HL-60 (cell line): Measurements from ENCODE around the gene GIPC1.
"Not testable (repeated sequence)": the region's sequence is repeated elsewhere in the genome, so short reads cannot be mapped to it uniquely, and the experiment has no call there.

Experiments
- DNase-seq, 2 experiments: peaks; one replicate each; pipeline ENCODE4 v3.0.0-alpha.2; 2010 to 2020; ENCODE audit warnings: low read depth in 1 of 2, low spot score in 1 of 2
- H3K27ac ChIP-seq: fragments of 250-450 bp; sonication (Bioruptor Pico); replicated peaks from 2 replicates; pipeline ENCODE4 v1.5.1; 2020; ENCODE audit warnings: mild to moderate bottlenecking, moderate library complexity
- H3K27me3 ChIP-seq: fragments of 250-450 bp; sonication (Bioruptor Pico); 2 replicates; pipeline ENCODE4 v1.5.1; 2021; ENCODE audit warnings: mild to moderate bottlenecking, moderate library complexity; ENCODE audit not compliant: insufficient read depth, poor library complexity, severe bottlenecking
- H3K4me3 ChIP-seq: replicated peaks from 2 replicates; pipeline ENCODE4 v1.5.1; 2011; ENCODE audit warnings: mild to moderate bottlenecking, control low read depth, low read length; ENCODE audit not compliant: insufficient read depth
- CTCF ChIP-seq: IDR thresholded peaks from one replicate; pipeline ENCODE4 v1.5.1; 2011; ENCODE audit warnings: low read length, control low read depth, inconsistent platforms; ENCODE audit not compliant: insufficient read depth
- GABPA ChIP-seq: IDR thresholded peaks from 2 replicates; pipeline ENCODE4 v1.6.1; 2012; ENCODE audit warnings: low read depth
- POLR2AphosphoS5 ChIP-seq: IDR thresholded peaks from 2 replicates; pipeline ENCODE4 v1.6.1; 2012; ENCODE audit warnings: low read depth
- REST ChIP-seq: IDR thresholded peaks from 2 replicates; pipeline ENCODE4 v1.6.1; 2012; ENCODE audit warnings: low read depth; ENCODE audit not compliant: insufficient replicate concordance
- SPI1 ChIP-seq: IDR thresholded peaks from 2 replicates; pipeline ENCODE4 v1.6.1; 2012; ENCODE audit warnings: low read depth, mild to moderate bottlenecking, borderline replicate concordance

The GIPC1 gene

GRCh38 chr19:14459703-14460102, 36.2 kb downstream of the GIPC1 start:
- no peak for TF ChIP-seq POLR2AphosphoS5
- TF ChIP-seq CTCF = no peak
- TF ChIP-seq REST = no peak
- no peak for TF ChIP-seq SPI1
- no peak for TF ChIP-seq GABPA

GRCh38 chr19:14452303-14452702, 43.6 kb downstream of the GIPC1 start:
- not testable (repeated sequence) for H3K27ac ChIP-seq, H3K27me3 ChIP-seq, H3K4me3 ChIP-seq, DNase-seq

More at GRCh38 chr19:14459703-14460102, 36.2 kb downstream of the GIPC1 start:
- Histone ChIP-seq H3K4me3 (no peak overlapping the region), H3K27me3 (no peaks in the 10 kb centered on the region), H3K27ac (no peak overlapping the region)
- no peak for DNase-seq

GRCh38 chr19:14450876-14451275, 45.1 kb downstream of the GIPC1 start:
- Histone ChIP-seq H3K27me3 (no peaks in the 10 kb centered on the region), H3K4me3 (no peak overlapping the region), H3K27ac (no peak overlapping the region)
- no peak for DNase-seq
- TF ChIP-seq CTCF = no peak

- no peak for TF ChIP-seq CTCF
- no peak for TF ChIP-seq GABPA
- TF ChIP-seq SPI1 = no peak
- no peak for TF ChIP-seq REST
- TF ChIP-seq POLR2AphosphoS5 = no peak
- Histone ChIP-seq H3K4me3 (no peak overlapping the region), H3K27me3 (no peaks in the 10 kb centered on the region), H3K27ac (no peak overlapping the region)
- DNase-seq = peak; percentile 59 to 69
Observed at GRCh38 chr19:14450168-14450874, 45.6 kb downstream of the GIPC1 start.
